Measurements from ENCODE around the gene UBAC2. TPM values are rescaled to one million over a fixed set of nuclear protein-coding genes. Genes with fewer than 3 reads are reported as not detected.

Gene UBAC2
- total and polyA plus RNA-seq, 2 of the 4 experiments (the other 2 are of a cell fraction) = 20.8 to 36.3 TPM

GRCh38 chr13:99254830-99255229, 54.2 kb downstream of the UBAC2 start:
- Histone ChIP-seq H2BK20ac (ENCODE audit: low read depth, low read length) (no peak overlapping the region), H3K4ac (ENCODE audit: low read depth, low read length) (no peak overlapping the region), H3K27me3 (ENCODE audit: control insufficient read depth, insufficient read depth, low read length) (no peaks in the 10 kb centered on the region), H2AFZ (replicated peaks; ENCODE audit: low read length, poor library complexity) (no peak overlapping the region), H4K5ac (ENCODE audit: low read depth, low read length) (no peak overlapping the region), H2BK120ac (ENCODE audit: low read depth, low read length) (no peak overlapping the region), H3K9me3 (ENCODE audit: control insufficient read depth, insufficient read depth, low read length) (no peaks in the 10 kb centered on the region), H4K20me1 (ENCODE audit: insufficient read depth, low read length) (no peaks in the 10 kb centered on the region), H4K8ac (ENCODE audit: low read depth in 2 of 2, low read length in 2 of 2) (no peak overlapping the region), H2AK9ac (replicated peaks; ENCODE audit: low read depth, low read length, poor library complexity) (no peak overlapping the region), H3K14ac (replicated peaks; ENCODE audit: low read depth, low read length) (no peak overlapping the region), H3K27ac (ENCODE audit: insufficient read depth, low read length) (no peak overlapping the region), H3K4me1 (ENCODE audit: control insufficient read depth, insufficient read depth, low read length) (peaks cover 4% of the 10 kb centered on the region; the same call in 1 of the 2 replicates), H2BK5ac (ENCODE audit: low read depth, low read length, poor library complexity, severe bottlenecking) (no peak overlapping the region), H2BK15ac (ENCODE audit: low read depth, low read length) (no peak overlapping the region), H3K23ac (ENCODE audit: low read depth, low read length) (no peak overlapping the region), H3K56ac (ENCODE audit: extremely low read depth, insufficient read depth, low read length) (no peak overlapping the region), H3K4me3 (ENCODE audit: insufficient read depth, low read depth, low read length) (no peak overlapping the region), H3K79me1 (ENCODE audit: low read depth in 1 of 2, low read length in 2 of 2) (peaks cover 4 to 7% of the 10 kb centered on the region in 2 experiments; a peak in 2 of 4 replicates), H2AK5ac (ENCODE audit: low read depth, low read length) (no peak overlapping the region), H3K4me2 (ENCODE audit: low read depth, low read length) (no peak overlapping the region), H3K18ac (ENCODE audit: low read depth, low read length) (no peak overlapping the region), H3K36me3 (ENCODE audit: control insufficient read depth, insufficient read depth, low read length) (peaks cover 7% of the 10 kb centered on the region), H3K9ac (ENCODE audit: low read depth, low read length) (no peak overlapping the region), H4K91ac (ENCODE audit: insufficient read depth, low read depth, low read length) (no peak overlapping the region), H3K9me1 (ENCODE audit: insufficient read depth, low read length) (peaks cover 1% of the 10 kb centered on the region; the same call in 1 of the 2 replicates)
- ChIA-PET POLR2A (ENCODE audit: unreplicated experiment) (no interaction called here), CTCF (no interaction called here)
- dilution Hi-C loops (cut with HindIII; ENCODE audit: low sequenced_read_pairs, unreplicated experiment) (no loop called here), intact Hi-C loops (cut with micrococcal nuclease) (loop anchor here (5.0 kb wide), 1 partner anchor 53 kb away; the partner anchor contains the start of gene UBAC2), in situ Hi-C loops (cut with MboI; ENCODE audit: low sequenced_read_pairs) (no loop called here)
- no peak for DNase-seq
- BruUV-seq (replicated peaks) = no TSS peak
- ATAC-seq (ENCODE audit: low read depth) = no peak
- 81% methylated on average over 4 of the region's 14 CpGs; no CpG with 5 or more reads in 1 of the 2 experiments for WGBS, 2 experiments (ENCODE audit: extremely low coverage in 2 of 2, insufficient read length in 1 of 2)
- TF ChIP-seq POLR2A (IDR thresholded peaks at IDR 0.05; ENCODE audit: low read depth, low read length) = no peak
- TF ChIP-seq SMC3 (IDR thresholded peaks at IDR 0.05; ENCODE audit: low read depth, low read length) = no peak
- TF ChIP-seq RCOR1 (IDR thresholded peaks at IDR 0.05; ENCODE audit: insufficient replicate concordance, low read length) = no peak
- TF ChIP-seq USF2 (IDR thresholded peaks at IDR 0.05; ENCODE audit: low read depth, low read length) = no peak
- no peak for TF ChIP-seq CEBPB (IDR thresholded peaks at IDR 0.05; ENCODE audit: low read depth, low read length)
- TF ChIP-seq BHLHE40 (IDR thresholded peaks at IDR 0.05; ENCODE audit: low read depth, low read length) = no peak
- TF ChIP-seq ELK1 (IDR thresholded peaks at IDR 0.05; ENCODE audit: borderline replicate concordance, low read depth, low read length) = no peak
- TF ChIP-seq FOS (IDR thresholded peaks at IDR 0.05; ENCODE audit: low read depth, low read length) = no peak
- TF ChIP-seq MXI1 (IDR thresholded peaks at IDR 0.05; ENCODE audit: borderline replicate concordance, low read depth, low read length) = no peak
- TF ChIP-seq RAD21 (IDR thresholded peaks at IDR 0.05; ENCODE audit: low read length) = no peak
- TF ChIP-seq RFX5 (IDR thresholded peaks at IDR 0.05; ENCODE audit: low read depth, low read length) = no peak
- TF ChIP-seq CHD1 (IDR thresholded peaks at IDR 0.05; ENCODE audit: low read depth, low read length) = no peak
- no peak for TF ChIP-seq MAFK (IDR thresholded peaks at IDR 0.05; ENCODE audit: low read depth, low read length)
- no peak for TF ChIP-seq MAZ (IDR thresholded peaks at IDR 0.05; ENCODE audit: borderline replicate concordance, low read depth, low read length)
- no peak for TF ChIP-seq CTCF (conservative IDR thresholded peaks at IDR 0.05; ENCODE audit: low read depth, low read length)

Data from IMR-90 (cell line).